Activated B cell treated with CpG ODN at 0.5 μM for 24 hours (primary cell): ENCODE data around the gene SCN8A. TPM values are rescaled to one million over a fixed set of nuclear protein-coding genes. Genes with fewer than 3 reads are reported as not detected.

ENCODE experiments used
- ATAC-seq: fragments of 200-7000 bp; cut with Tn5 transposase; one replicate; pipeline ENCODE4 v1.10.0; 2021; ENCODE audit warnings: low read depth, mild to moderate bottlenecking, moderate library complexity
- CTCF ChIA-PET: fragments of 350-600 bp; sonication (Branson Sonifier 250); formaldehyde crosslinking; loops from one replicate; lab custom pipeline; 2021; ENCODE audit warnings: antibody characterized with exemption; lab: Charles Lee
- POLR2A ChIA-PET: fragments of 350-600 bp; sonication (Branson Sonifier 250); formaldehyde crosslinking; loops from one replicate; lab custom pipeline; 2021; ENCODE audit warnings: antibody characterized with exemption; lab: Charles Lee
- DNase-seq: peaks from one replicate; pipeline ENCODE4 v3.0.0; 2022
- H3K27ac Mint-ChIP-seq: one replicate; pipeline ENCODE4 v1.8.0; 2020; ENCODE audit warnings: mixed read lengths
- H3K27me3 Mint-ChIP-seq: one replicate; pipeline ENCODE4 v1.8.0; 2021; ENCODE audit warnings: mixed read lengths
- H3K36me3 Mint-ChIP-seq: one replicate; pipeline ENCODE4 v1.8.0; 2021; ENCODE audit warnings: low read depth, mixed read lengths
- H3K4me1 Mint-ChIP-seq: one replicate; pipeline ENCODE4 v1.8.0; 2021; ENCODE audit warnings: mixed read lengths
- H3K4me3 Mint-ChIP-seq: one replicate; pipeline ENCODE4 v1.8.0; 2020; ENCODE audit warnings: mild to moderate bottlenecking, mixed read lengths
- H3K9me3 Mint-ChIP-seq: one replicate; pipeline ENCODE4 v1.8.0; 2020; ENCODE audit warnings: mixed read lengths
- intact Hi-C: fragments of 100-400 bp; cut with micrococcal nuclease; formaldehyde crosslinking; loops from one replicate; pipeline ENCODE4 v1.15.1; 2024
- total RNA-seq: library from RNA; stranded (reverse); gene quantifications from 2 replicates; pipeline ENCODE4 v1.2.3, GENCODE V29; 2022
- TF ChIP-seq, protein P1 (sequence below): fragments of 200-600 bp; IDR thresholded peaks from one replicate; pipeline ENCODE4 v1.8.0; 2022; ENCODE audit warnings: antibody characterized with exemption, mild to moderate bottlenecking

Gene SCN8A
- total RNA-seq, 1 donor from 2014 or later = 0.86 TPM

DNA sequence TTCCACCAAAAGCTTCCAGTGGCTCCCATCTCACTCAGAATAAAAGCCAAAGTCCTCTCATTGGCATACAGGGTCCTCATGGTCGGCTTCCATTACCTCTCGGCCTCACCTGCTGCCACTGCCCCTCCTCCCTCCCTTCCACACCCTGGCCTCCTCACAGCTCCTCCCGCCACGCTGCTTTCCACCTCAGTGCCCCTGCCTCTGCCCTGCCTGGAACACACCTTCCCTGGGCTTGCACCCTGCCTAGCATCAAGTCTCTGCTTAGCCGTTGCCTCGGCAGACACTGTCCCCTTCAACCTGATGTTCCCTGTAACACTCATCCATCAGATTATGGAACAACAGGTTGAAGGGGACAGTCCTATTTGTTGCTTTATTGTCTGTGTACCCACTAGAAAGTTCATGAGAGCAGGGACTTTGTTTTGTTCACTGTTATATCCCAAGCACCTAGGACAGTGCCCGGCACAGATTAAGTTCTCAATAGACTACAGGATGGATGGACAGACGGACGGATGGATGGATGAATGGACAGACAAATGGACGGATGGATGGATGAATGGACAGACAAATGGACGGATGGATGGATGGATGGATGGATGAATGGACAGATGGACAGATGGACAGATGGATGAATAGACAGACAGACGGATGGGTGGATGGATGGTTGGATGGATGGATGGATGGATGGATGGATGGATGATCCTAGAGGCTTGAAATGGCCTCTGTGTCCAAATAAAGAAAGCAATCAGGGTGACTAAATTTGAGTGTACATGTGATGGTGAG is 242.6 kb downstream of the SCN8A start:
- CTCF ChIA-PET = interaction anchor here (1.3 to 1.7 kb wide), 2 partner anchors 13 to 15 kb away, joined by 3 to 5 read pairs; no protein-coding TSS in a partner anchor
- H3K27me3 Mint-ChIP-seq = peaks cover 39% of the 10 kb centered on the region
- H3K4me1 Mint-ChIP-seq = peaks cover 11% of the 10 kb centered on the region
- no peak for DNase-seq
- intact Hi-C loops = no loop called here
- H3K9me3 Mint-ChIP-seq = no peaks in the 10 kb centered on the region
- no peak overlapping the region for H3K27ac Mint-ChIP-seq
- POLR2A ChIA-PET = no interaction called here
- TF ChIP-seq, protein P1, sequence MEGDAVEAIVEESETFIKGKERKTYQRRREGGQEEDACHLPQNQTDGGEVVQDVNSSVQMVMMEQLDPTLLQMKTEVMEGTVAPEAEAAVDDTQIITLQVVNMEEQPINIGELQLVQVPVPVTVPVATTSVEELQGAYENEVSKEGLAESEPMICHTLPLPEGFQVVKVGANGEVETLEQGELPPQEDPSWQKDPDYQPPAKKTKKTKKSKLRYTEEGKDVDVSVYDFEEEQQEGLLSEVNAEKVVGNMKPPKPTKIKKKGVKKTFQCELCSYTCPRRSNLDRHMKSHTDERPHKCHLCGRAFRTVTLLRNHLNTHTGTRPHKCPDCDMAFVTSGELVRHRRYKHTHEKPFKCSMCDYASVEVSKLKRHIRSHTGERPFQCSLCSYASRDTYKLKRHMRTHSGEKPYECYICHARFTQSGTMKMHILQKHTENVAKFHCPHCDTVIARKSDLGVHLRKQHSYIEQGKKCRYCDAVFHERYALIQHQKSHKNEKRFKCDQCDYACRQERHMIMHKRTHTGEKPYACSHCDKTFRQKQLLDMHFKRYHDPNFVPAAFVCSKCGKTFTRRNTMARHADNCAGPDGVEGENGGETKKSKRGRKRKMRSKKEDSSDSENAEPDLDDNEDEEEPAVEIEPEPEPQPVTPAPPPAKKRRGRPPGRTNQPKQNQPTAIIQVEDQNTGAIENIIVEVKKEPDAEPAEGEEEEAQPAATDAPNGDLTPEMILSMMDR = no peak
- H3K36me3 Mint-ChIP-seq = no peaks in the 10 kb centered on the region
- no peak overlapping the region for H3K4me3 Mint-ChIP-seq
- ATAC-seq = no peak

DNA sequence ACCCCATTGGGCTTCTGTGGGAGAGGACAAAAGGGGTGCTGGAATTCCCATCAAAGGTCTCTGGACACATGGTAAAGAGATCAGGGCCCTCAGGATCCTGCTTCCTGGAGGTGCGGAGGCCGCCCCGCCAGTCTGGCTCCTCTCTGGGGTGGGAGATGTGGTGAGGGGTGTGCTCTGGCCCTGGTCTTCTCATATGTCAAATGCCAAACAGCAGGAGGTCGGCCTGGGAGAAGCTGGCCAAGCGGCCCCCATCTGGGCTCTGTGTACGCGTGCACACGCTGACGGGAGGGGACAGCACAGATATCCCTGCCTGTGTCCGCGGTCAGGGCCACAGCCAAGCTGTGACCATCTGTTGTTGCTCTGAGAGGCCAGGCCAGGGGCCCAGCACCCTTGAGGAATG is 243.4 kb downstream of the SCN8A start:
- ATAC-seq = no peak
- no peaks in the 10 kb centered on the region for H3K36me3 Mint-ChIP-seq
- ChIA-PET POLR2A (no interaction called here), CTCF (no interaction called here)
- TF ChIP-seq, protein P1 = no peak
- no peak for DNase-seq
- no peaks in the 10 kb centered on the region for H3K9me3 Mint-ChIP-seq
- no peak overlapping the region for H3K27ac Mint-ChIP-seq
- H3K4me1 Mint-ChIP-seq = peaks cover 11% of the 10 kb centered on the region
- intact Hi-C loops = no loop called here
- no peak overlapping the region for H3K4me3 Mint-ChIP-seq
- peaks cover 42% of the 10 kb centered on the region for H3K27me3 Mint-ChIP-seq

DNA sequence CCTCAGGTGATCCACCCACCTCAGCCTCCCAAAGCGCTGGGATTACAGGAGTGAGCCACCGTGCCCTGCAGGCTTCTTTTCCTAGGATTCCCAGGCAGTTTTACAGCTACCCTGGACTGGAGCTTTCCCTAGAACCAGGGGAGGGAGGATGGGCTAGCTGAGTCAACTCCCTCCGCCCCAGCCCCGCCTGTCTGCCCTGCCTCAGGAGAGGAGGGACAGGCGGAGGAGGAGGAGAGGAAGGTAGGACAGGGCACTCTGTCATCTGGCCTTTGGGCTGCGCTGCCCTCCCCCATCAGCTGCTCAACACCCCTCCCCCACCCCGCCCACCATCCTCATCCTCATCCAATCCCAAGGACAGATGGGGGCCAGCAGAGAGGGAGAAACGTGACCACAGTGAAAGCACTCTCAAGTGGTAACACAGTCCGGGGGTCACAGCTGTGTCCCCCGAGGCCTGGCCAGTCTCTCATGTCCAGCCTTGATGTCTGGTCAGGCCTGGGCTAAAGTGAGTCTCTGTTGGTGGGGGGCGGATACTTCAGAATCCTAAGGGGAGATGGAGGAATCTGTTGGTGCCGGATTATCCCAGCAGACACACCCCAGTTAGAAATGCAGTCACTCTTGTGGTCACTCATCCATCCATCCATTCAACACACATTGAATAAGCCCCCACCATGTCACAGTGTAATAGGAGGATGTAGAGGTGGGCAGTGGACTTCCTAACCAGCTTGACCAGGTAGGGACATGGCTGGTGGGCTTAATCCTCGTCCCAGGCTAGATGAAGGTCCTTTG is 245.2 kb downstream of the SCN8A start:
- Mint-ChIP-seq H3K4me1 (peaks cover 11% of the 10 kb centered on the region), H3K27ac (no peak overlapping the region), H3K36me3 (no peaks in the 10 kb centered on the region), H3K4me3 (no peak overlapping the region), H3K9me3 (no peaks in the 10 kb centered on the region), H3K27me3 (peaks cover 42% of the 10 kb centered on the region)
- no peak for DNase-seq
- TF ChIP-seq, protein P1 = no peak
- ChIA-PET POLR2A (no interaction called here), CTCF (no interaction called here)
- no peak for ATAC-seq
- intact Hi-C loops = no loop called here

DNA sequence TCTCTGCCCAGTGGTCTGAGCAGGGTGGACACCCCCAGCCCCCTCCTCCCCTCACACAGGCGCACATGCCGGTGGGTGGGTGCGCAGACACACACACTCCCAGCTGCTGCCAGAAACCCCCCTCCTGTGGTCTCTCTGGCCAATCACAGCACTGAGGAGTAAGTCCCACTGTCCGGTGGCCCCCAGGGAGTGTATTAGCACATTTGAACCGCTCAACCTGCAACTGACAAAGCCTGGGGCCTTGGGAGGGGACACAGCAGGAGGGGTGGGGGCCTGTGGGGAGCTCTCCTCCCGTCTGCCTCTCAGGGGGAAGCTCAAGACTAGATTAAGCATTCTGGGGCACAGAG is 245.8 kb downstream of the SCN8A start:
- Mint-ChIP-seq H3K9me3 (no peaks in the 10 kb centered on the region), H3K27ac (no peak overlapping the region), H3K4me3 (no peak overlapping the region), H3K36me3 (no peaks in the 10 kb centered on the region), H3K27me3 (peaks cover 42% of the 10 kb centered on the region), H3K4me1 (peaks cover 11% of the 10 kb centered on the region)
- POLR2A ChIA-PET = no interaction called here
- no peak for DNase-seq
- CTCF ChIA-PET = no interaction called here
- no peak for ATAC-seq
- intact Hi-C loops = no loop called here
- TF ChIP-seq, protein P1 = no peak

DNA sequence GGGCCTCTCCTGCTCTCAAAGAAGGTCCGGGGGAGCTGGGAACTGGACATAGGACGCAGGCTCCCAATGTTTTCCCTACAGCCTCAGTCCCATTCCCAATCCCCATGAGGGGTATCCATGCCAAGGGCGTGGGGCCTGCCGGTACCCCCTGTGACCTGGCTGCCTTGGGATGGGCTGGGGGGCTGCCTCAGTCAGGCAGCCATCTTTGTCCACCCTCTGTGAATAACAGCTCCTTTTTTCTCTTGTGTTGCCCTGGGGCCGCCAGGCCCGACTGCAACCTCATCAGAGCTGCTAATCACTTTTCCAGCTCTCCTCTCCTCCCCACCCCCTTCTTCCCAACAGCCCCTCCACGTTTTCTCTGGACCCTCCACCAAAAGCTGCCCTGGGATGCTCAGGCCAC is 246.3 kb downstream of the SCN8A start:
- DNase-seq (no peak), ATAC-seq (no peak)
- peaks cover 11% of the 10 kb centered on the region for H3K4me1 Mint-ChIP-seq
- H3K36me3 Mint-ChIP-seq = no peaks in the 10 kb centered on the region
- intact Hi-C loops = no loop called here
- TF ChIP-seq, protein P1 = no peak
- no peak overlapping the region for H3K27ac Mint-ChIP-seq
- no peaks in the 10 kb centered on the region for H3K9me3 Mint-ChIP-seq
- H3K27me3 Mint-ChIP-seq = peaks cover 43% of the 10 kb centered on the region
- CTCF ChIA-PET = no interaction called here
- no peak overlapping the region for H3K4me3 Mint-ChIP-seq
- POLR2A ChIA-PET = no interaction called here
